Progenitor cell of endocrine pancreas (in vitro differentiated cells): ENCODE measurements around the gene CHRNA7. TPM values are rescaled to one million over a fixed set of nuclear protein-coding genes. Genes with fewer than 3 reads are reported as not detected.

Experiments used
- DNase-seq: peaks from one replicate; pipeline ENCODE4 v3.0.0; 2021; ENCODE audit warnings: low spot score; ENCODE audit not compliant: unreplicated experiment
- H3K27ac Mint-ChIP-seq: 2 replicates; pipeline ENCODE4 v1.8.0; 2021; ENCODE audit warnings: mild to moderate bottlenecking, moderate library complexity, mixed read lengths
- H3K27me3 Mint-ChIP-seq: 2 replicates; pipeline ENCODE4 v1.8.0; 2021; ENCODE audit warnings: mixed read lengths
- H3K36me3 Mint-ChIP-seq: 2 replicates; pipeline ENCODE4 v1.8.0; 2022; ENCODE audit warnings: mixed read lengths; ENCODE audit not compliant: insufficient read depth
- H3K4me1 Mint-ChIP-seq: 2 replicates; pipeline ENCODE4 v1.8.0; 2021; ENCODE audit warnings: low read depth, mixed read lengths
- H3K4me3 Mint-ChIP-seq: 2 replicates; pipeline ENCODE4 v1.8.0; 2021; ENCODE audit warnings: low read depth, mild to moderate bottlenecking, moderate library complexity, mixed read lengths
- H3K9me3 Mint-ChIP-seq: 2 replicates; pipeline ENCODE4 v1.8.0; 2021; ENCODE audit warnings: low read depth, mixed read lengths
- CTCF ChIP-seq: fragments of 200-600 bp; sonication (generic); IDR thresholded peaks from one replicate; pipeline ENCODE4 v1.5.0; 2021; ENCODE audit warnings: antibody characterized with exemption, mild to moderate bottlenecking; ENCODE audit not compliant: unreplicated experiment
- total RNA-seq: library from RNA; stranded (reverse); gene quantifications from 2 replicates; pipeline ENCODE4 v1.2.1, GENCODE V29; 2021

CHRNA7 gene
- total RNA-seq, 1 donor from 2014 or later: 5.7 TPM

GRCh38 chr15:32004249-32004648 is 26.1 kb upstream of the CHRNA7 start:
- no peak for TF ChIP-seq CTCF
- Mint-ChIP-seq H3K27me3 (peaks cover 11% of the 10 kb centered on the region), H3K27ac (no peak overlapping the region), H3K4me3 (no peak overlapping the region), H3K4me1 (no peaks in the 10 kb centered on the region), H3K9me3 (no peaks in the 10 kb centered on the region), H3K36me3 (no peaks in the 10 kb centered on the region)
- no peak for DNase-seq

- H3K4me1 Mint-ChIP-seq: no peaks in the 10 kb centered on the region
- H3K36me3 Mint-ChIP-seq: no peaks in the 10 kb centered on the region
- no peak for DNase-seq
- no peak overlapping the region for H3K4me3 Mint-ChIP-seq
- H3K27ac Mint-ChIP-seq: no peak overlapping the region
- H3K9me3 Mint-ChIP-seq: no peaks in the 10 kb centered on the region
- no peak for TF ChIP-seq CTCF
- peaks cover 7% of the 10 kb centered on the region for H3K27me3 Mint-ChIP-seq
Observed at GRCh38 chr15:32007355-32007960, 22.9 kb upstream of the CHRNA7 start.

- H3K9me3 Mint-ChIP-seq: no peaks in the 10 kb centered on the region
- TF ChIP-seq CTCF: no peak
- DNase-seq: no peak
- H3K27me3 Mint-ChIP-seq: peaks cover 8% of the 10 kb centered on the region
- no peak overlapping the region for H3K4me3 Mint-ChIP-seq
- H3K4me1 Mint-ChIP-seq: no peaks in the 10 kb centered on the region
- H3K27ac Mint-ChIP-seq: no peak overlapping the region
- no peaks in the 10 kb centered on the region for H3K36me3 Mint-ChIP-seq
Observed at GRCh38 chr15:32014953-32015352, 15.4 kb upstream of the CHRNA7 start.

GRCh38 chr15:32020156-32020555 is 10.2 kb upstream of the CHRNA7 start:
- Mint-ChIP-seq H3K36me3 (no peaks in the 10 kb centered on the region), H3K27me3 (peaks cover 14% of the 10 kb centered on the region), H3K9me3 (no peaks in the 10 kb centered on the region), H3K27ac (no peak overlapping the region), H3K4me1 (peaks cover 5% of the 10 kb centered on the region), H3K4me3 (no peak overlapping the region)
- TF ChIP-seq CTCF: no peak
- DNase-seq: no peak

GRCh38 chr15:32028921-32029320 is 1.4 kb upstream of the CHRNA7 start:
- H3K4me1 Mint-ChIP-seq: peaks cover 8% of the 10 kb centered on the region
- H3K27me3 Mint-ChIP-seq: peaks cover 43% of the 10 kb centered on the region
- H3K9me3 Mint-ChIP-seq: no peaks in the 10 kb centered on the region
- no peak overlapping the region for H3K27ac Mint-ChIP-seq
- TF ChIP-seq CTCF: no peak
- H3K4me3 Mint-ChIP-seq: peak overlapping the region; percentile 84
- H3K36me3 Mint-ChIP-seq: no peaks in the 10 kb centered on the region
- no peak for DNase-seq
